Activated CD4-positive, alpha-beta T cell treated with anti-CD3 and anti-CD28 coated beads, Interleukin-2, amount 50 U/mL, for 1 hour (primary cell): ENCODE measurements around the gene TRMT1L.

Experiments used
- DNase-seq: peaks from one replicate; pipeline ENCODE4 v3.0.0-alpha.2; 2020

TRMT1L gene

GRCh38 chr1:185111873-185112272, 44.9 kb downstream of the TRMT1L start:
- DNase-seq, result no peak

DNA sequence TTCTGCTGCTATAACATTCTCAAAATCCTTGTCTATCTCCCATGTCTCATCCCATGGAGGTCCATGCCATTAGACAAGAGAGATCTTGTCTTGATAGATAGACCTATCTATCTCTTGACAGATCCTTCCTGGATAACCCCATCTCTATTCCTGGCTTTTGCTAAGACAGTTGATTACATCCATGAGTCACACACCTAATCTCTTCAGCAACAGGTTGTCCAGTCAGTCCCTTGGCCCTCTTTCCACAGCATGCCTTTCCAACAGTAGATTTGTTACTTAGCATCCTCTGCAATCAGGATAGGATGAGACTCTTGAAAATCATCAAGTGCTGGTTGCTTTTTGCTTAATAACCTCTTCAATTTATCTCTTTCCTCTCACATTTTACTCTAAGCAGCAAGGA, 46.6 kb downstream of the TRMT1L start:
- no peak for DNase-seq

- DNase-seq, result no peak
These were observed 48.4 kb downstream of the TRMT1L start for GRCh38 chr1:185108321-185108720.

- no peak for DNase-seq
These were observed 51.6 kb downstream of the TRMT1L start for GRCh38 chr1:185105121-185105520.

DNA sequence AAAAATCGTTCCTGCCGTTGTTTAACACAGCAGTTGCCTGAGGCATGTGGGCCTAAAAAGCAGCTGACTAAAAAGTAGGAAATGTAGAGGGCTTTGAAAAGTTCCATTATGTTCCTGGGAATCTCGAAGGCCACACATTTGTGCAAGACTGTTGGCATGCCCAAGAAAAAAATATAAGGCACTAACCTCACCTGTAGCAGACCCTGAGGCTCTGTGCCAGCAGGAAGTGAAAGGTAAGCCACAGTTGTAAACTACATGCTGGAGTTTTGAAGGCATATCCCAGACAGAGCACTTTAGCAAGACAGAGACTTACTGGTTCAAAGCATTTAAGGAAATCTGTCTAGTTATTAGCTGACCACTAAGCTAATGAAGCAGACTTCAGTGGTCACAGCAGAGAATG, 52.7 kb downstream of the TRMT1L start:
- DNase-seq, result no peak

GRCh38 chr1:185096531-185096930, 60.2 kb downstream of the TRMT1L start:
- DNase-seq, result no peak

GRCh38 chr1:185094761-185095160, 62.0 kb downstream of the TRMT1L start:
- no peak for DNase-seq

DNA sequence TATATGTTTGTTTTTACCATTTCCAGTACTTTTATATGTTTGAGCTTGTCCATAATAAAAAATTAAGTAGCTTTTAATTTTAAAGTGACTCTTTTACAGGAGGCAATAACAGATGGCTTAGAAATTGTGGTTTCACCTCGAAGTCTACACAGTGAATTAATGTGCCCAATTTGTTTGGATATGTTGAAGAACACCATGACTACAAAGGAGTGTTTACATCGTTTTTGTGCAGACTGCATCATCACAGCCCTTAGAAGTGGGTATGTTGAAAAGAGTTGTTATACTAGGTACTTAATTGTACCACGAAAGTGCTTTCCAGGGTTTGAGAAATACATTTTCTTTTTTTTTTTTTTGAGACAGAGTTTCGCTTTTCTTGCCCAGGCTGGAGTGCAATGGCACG, 65.3 kb downstream of the TRMT1L start:
- no peak for DNase-seq

GRCh38 chr1:185087746-185088145, 69.0 kb downstream of the TRMT1L start:
- no peak for DNase-seq

- no peak for DNase-seq
These were observed 69.7 kb downstream of the TRMT1L start for GRCh38 chr1:185087101-185087500.

- DNase-seq, result no peak
These were observed 72.9 kb downstream of the TRMT1L start for GRCh38 chr1:185083818-185084217.

- DNase-seq, result no peak
These were observed 76.3 kb downstream of the TRMT1L start for GRCh38 chr1:185080422-185080821.

DNA sequence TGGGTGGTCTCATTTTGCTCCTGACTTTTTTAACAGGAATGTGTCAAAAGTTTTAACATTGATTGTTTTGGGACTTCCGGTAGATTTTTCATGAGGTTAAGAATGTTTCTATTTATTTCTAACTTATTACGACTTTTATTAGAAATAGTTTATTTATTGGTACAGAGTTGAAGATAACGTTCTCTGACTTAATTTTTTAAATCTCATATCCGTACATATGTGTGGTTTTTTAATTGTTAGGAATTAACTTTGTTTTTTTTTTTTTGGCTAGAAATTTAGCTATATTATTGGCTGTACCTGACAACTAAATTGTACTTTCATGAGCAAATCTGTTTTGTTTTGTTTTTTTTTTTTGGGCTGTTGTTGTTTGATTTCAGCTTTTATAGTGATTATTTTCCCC, 79.4 kb downstream of the TRMT1L start:
- no peak for DNase-seq

- DNase-seq, result no peak
These were observed 81.3 kb downstream of the TRMT1L start for GRCh38 chr1:185075476-185075875.

DNA sequence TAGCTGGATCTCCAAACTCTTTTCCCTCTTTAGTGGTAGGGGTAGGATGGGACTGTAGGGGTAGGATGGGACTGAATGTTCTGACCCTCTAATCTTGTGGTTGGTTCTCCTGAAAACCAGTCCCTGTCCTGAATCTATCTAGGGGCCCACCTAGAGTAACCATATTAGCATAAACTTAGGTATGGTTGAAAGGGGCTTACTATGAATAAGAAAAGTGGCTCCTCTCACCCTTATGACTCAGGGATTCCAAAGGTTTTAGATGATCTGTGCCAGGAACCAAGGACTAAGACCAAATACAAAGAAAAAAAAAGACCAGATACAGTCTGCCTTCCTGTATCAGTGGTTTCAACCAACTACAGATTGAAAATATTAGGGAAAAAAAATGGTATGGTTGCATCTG, 82.4 kb downstream of the TRMT1L start:
- DNase-seq, result no peak

DNA sequence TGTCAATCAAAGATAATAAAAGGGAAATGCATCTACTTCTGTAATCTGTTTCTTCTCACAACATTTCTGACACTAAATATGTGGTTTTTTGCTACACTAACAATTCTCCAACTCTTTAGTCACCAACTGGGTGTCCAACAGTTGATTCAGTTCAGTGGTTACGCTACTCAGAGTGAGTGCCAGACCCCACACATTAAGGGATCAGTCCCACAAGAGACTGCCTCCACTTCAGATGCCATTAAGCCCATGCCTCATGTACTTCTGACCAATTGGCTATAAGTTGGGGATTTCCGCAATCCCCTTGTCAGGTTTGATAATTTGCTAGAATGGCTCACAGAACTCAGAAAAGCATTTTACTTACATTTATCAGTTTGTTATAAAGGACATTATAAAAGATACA, 83.0 kb downstream of the TRMT1L start:
- DNase-seq, result no peak

- DNase-seq, result no peak
These were observed 86.7 kb downstream of the TRMT1L start for GRCh38 chr1:185070051-185070450.

GRCh38 chr1:185069202-185069772, 87.5 kb downstream of the TRMT1L start:
- no peak for DNase-seq

- DNase-seq, result no peak
These were observed 88.4 kb downstream of the TRMT1L start for GRCh38 chr1:185068341-185068740.
